Measurements from ENCODE around the gene FAM181A.

Gene FAM181A
- long read RNA-seq, donor 1: 0 reads
- long read RNA-seq, donor 2: 0 reads
- long read RNA-seq, donor 3: 0 reads
- long read RNA-seq, donor 4: 0 reads
- long read RNA-seq, donor 5: 0 reads
- long read RNA-seq, donor 6: 0 reads
- long read RNA-seq, donor 7: 0 reads
- long read RNA-seq, donor 8: 0 reads

- no peak for DNase-seq
Measured at GRCh38 chr14:93926873-93927799, at the start of gene FAM181A. FAM181A (plus strand) TSS chr14:93927344; CDS start chr14:93928286, 942 bp downstream.

GRCh38 chr14:93878212-93878611, 48.9 kb upstream of the FAM181A start:
- DNase-seq: no peak

- DNase-seq: no peak
Measured at GRCh38 chr14:93878871-93879270, 48.3 kb upstream of the FAM181A start.

GRCh38 chr14:93879362-93879983, 47.7 kb upstream of the FAM181A start:
- DNase-seq: peak; percentile 16

- DNase-seq: peak; percentile 38
Measured at GRCh38 chr14:93880021-93880820, 46.9 kb upstream of the FAM181A start.

- DNase-seq: no peak
Measured at GRCh38 chr14:93884950-93885349, 42.2 kb upstream of the FAM181A start.

- DNase-seq: no peak
Measured at GRCh38 chr14:93888995-93889394, 38.1 kb upstream of the FAM181A start.

- no peak for DNase-seq
Measured at GRCh38 chr14:93889739-93890483, 37.2 kb upstream of the FAM181A start.

- DNase-seq: no peak
Measured at GRCh38 chr14:93891756-93892504, 35.2 kb upstream of the FAM181A start.

- DNase-seq: no peak
Measured at GRCh38 chr14:93892505-93892839, 34.7 kb upstream of the FAM181A start.

GRCh38 chr14:93892923-93893558, 34.1 kb upstream of the FAM181A start:
- peak; percentile 65 for DNase-seq

GRCh38 chr14:93893661-93894261, 33.4 kb upstream of the FAM181A start:
- no peak for DNase-seq

GRCh38 chr14:93895023-93895604, 32.0 kb upstream of the FAM181A start:
- no peak for DNase-seq

- DNase-seq: no peak
Measured at GRCh38 chr14:93897476-93897845, 29.7 kb upstream of the FAM181A start.

- no peak for DNase-seq
Measured at GRCh38 chr14:93898081-93898611, 29.0 kb upstream of the FAM181A start.

- DNase-seq: no peak
Measured at GRCh38 chr14:93898731-93899130, 28.4 kb upstream of the FAM181A start.

GRCh38 chr14:93901813-93902212, 25.3 kb upstream of the FAM181A start:
- DNase-seq: no peak

GRCh38 chr14:93902619-93903307, 24.4 kb upstream of the FAM181A start:
- no peak for DNase-seq
